ENCODE data around the gene SULT4A1.

- TF ChIP-seq ATF3 (IDR thresholded peaks at IDR 0.05) (no peak), CTCF (IDR thresholded peaks at IDR 0.05 in 2 of 3, conservative IDR thresholded peaks at IDR 0.05 in 1 of 3; ENCODE audit: borderline replicate concordance in 1 of 3, insufficient read depth in 1 of 3, low read depth in 2 of 3, low read length in 2 of 3) (no peak), POLR2A (IDR thresholded peaks at IDR 0.05; ENCODE audit: borderline replicate concordance, extremely low read depth, insufficient read depth, insufficient read length) (no peak)
Measured at GRCh38 chr22:43838161-43838560, 24.2 kb downstream of the SULT4A1 start.

All from HCT116 (cell line).